ENCODE data around the gene PSME3IP1.

The PSME3IP1 gene

DNA sequence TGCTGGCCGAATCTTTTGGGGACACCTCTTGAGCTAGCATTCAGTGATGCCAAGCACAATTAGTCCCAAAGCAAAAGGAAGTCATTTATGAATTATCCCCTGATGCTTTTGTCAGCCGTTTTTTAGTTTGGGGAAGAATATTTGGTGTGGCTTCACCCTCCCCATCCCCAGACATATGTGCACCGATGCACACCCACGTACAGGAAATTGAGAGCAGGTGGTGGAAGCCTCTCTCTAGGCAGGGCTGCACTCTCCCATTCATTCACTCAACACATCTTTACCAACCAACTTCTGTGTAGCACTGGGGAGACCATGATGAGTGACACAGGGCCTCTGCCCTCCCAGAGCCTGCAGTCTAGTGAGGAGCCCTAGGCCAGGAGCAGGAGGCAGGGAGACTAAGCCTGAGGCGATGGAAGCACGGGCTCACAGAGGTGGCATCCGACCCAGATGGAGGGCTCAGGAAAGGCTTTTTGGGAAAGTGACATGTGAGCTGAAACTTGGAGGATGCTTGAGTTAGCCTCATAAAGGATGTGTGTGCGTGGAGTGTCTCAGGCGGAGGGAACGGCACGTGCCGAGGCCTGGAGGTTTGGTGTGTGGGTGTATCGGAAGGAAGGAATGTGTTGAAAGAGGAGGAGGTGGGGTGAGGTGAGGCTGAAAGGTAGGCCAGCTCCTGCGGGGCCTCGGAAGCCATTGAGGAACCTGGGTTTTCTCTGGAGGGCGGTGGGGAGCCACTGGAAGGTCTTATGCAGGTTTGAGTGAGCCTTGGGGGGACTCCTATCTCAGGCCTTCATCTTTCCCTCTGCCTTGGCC, 43.8 kb downstream of the PSME3IP1 start:
- DNase-seq: no peak

DNA sequence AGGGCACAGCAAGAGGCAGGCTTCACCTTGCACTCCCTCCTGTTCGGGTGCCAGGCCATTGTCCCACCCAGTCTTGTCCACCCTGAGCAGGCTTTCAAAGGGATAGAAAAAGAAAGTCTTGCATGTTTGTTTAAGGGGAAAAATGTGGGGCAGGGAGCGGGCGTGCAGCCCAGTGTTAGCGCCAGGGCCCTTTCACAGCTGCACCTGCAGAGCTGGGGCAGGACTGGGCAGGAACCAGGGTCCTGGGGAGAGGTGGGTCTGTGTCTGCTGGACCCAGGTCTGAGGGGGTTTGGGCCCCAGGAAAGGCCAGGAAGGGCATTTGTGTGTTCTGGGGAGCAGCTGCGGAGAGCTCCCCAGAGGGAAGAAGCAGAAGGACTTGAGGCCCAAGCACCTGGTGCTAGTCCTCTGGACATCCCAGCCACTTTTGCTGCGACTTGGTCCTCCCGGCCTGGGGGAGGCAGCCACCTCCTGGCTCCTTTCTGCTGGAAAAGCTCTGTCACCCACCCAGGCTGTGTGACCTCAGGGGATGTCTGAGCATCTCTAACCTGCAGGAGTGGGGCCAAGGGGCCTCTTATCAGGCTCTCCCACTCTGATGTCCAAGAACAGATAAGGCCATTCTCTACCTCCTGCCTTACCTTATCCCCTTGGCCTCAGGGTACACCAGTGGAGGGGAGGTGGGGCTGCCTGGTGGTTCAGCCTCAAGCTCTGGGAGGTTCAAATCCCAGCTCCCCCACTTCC, 44.7 kb downstream of the PSME3IP1 start:
- DNase-seq: no peak

DNA sequence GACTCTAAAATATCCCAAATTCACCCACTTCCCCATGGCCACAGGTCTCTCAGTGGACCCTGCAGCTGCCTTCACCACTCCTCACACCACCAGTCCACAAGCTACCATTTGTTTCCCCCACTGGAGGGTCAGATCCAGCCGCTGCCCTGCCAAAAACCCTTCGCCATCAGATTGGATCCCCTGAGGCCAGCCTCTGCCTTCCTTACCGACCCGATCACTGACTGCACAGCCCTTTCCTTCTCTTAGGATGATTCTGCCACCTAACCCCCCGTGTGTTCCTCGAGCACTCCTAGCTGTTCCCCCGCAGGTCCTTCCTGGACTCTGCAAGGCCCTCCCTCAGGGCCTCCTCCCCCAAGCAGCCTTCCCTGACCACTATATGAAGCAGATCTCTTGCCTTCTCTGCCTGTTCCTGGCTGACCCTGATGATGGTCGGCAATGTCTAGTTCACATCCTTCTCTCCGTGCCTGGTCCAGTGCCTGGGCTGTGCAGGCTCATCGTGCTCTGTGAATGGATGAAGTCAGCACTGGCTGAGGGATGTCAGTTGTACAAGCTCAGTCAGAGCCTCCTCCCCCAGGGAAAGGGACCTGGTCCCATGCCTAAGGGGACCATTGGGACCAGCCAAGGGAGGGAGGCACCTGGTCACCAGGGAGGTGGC, 47.4 kb downstream of the PSME3IP1 start:
- no peak for DNase-seq

DNA sequence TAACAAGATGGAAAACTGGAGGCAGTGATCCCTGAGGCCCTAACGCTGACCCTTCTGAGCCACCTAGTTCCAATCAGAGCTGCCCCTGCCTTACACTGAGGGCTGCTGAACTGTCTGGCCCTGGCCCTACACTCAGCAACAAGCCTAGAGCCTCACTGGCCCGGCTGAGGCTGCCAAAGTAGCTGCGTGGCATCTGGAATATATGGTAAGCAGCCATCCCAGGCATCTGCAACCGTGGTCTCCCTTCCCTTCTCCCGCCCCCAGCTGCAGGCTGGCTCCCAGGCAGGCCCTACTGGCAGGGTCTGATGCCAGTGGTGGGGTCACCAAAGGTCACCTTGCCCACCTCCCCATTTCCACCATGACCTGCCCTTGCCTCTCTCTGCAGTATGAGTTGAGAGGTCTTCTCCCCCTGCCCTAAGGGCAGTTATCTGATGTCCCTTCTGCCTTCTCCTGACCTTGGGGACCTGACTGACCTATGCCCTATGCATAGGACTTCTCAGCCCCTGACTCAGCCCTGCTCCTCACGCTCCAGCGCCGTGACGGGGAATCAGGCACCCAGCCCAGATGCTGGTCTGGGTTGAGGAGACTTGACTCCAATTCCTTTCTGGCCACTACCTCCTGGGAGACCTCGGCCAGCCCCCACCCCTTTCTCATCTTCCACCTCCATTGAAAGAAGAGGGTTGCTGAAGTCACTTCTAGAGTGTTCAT, 48.1 kb downstream of the PSME3IP1 start:
- DNase-seq: no peak

DNA sequence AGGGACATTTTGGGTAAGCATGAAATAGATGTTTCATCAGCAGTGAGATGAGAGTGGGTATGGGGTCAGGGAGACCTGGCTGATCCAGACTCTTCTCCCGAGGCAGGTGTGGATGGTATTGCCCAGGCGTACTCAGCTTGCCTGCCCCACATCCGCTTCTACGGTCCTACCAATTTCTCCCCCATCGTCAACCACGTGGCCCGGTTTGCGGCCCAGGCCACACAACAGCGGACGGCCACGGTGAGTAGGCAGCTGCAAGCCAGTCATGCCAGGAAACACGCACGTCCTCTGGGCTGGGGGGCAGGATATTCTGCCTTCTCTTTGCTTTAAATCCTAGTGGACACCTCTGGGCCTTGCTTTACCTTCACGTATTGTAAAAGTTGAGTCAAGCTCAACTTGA, 48.8 kb downstream of the PSME3IP1 start:
- DNase-seq: no peak

DNA sequence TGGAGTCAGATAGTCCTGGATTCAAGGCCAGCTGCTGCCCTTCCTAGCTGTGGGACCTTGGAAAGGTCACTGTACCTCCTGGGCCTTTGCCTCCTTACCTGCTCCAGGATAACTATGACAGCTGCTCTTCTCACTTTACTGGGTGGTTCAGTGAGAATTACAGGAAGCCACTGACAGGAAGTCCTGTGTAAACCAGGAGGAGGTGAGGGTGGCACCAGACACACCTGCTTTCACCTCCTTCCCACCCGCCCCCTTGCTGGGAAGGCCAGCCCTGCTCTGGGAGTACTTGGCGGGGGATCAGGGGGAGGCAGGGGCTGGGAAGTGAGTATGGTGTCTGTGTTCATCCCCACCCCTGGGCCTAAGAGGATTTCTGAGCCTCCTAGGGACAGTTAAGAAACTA, 50.9 kb downstream of the PSME3IP1 start:
- DNase-seq: no peak

DNA sequence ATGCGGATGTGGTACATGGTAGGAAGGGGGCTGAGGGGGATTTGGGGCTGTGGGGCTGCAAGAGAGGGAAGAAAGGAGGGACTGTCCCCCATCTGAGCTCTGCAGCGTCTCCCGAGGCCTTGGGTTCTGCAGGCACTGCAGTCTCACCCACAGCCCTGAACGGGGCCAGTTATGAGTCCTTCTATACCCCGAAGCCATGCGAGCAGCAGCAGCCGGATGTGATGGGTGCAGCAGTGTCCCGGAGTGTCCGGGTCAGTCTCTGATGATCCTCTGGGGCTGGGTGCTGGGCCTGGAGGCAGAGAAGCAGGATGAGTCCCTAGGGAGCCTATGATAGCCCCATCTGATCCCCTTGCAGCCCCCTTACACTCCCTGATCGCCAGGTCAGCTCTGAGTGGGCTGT, 52.0 kb downstream of the PSME3IP1 start:
- no peak for DNase-seq

DNA sequence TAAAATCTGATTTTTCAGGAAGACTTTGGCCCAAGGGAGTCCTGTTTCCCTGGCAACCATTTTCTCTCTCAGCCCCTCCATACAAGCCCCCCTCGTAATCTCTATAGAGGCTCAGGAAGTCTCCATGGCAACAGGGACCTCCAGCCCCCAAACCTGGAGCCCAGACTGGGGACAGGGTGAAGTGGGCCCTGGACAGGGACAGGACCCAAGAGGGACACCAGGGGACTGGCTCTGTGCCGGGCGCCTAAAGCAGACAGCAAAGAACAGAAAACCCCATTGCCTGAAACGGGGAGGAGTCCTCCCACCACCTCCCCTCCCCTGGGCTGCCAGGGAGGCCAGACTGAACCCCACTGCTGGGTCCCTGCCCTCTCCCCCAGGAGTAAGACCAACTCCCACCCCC, 52.8 kb downstream of the PSME3IP1 start:
- no peak for DNase-seq

DNA sequence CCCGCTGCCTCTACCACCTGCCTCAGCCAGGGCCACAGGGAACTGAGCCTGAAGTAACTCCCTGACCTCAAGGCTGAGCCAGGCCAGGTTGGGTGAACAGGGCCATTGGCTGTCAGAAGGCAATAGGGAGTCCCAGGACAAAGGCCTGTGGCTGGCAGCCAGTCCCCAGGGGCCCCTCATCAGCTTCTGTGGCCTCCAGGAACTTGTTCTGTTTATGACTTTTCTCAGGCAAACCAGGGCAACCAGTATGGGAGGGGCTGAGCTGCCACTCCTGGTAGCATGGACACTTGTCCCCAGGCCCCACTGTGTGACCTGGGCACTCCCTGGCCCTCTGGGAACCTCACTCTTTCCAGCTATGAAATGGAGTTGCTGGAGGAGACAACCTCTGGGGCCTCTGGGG, 53.4 kb downstream of the PSME3IP1 start:
- no peak for DNase-seq

DNA sequence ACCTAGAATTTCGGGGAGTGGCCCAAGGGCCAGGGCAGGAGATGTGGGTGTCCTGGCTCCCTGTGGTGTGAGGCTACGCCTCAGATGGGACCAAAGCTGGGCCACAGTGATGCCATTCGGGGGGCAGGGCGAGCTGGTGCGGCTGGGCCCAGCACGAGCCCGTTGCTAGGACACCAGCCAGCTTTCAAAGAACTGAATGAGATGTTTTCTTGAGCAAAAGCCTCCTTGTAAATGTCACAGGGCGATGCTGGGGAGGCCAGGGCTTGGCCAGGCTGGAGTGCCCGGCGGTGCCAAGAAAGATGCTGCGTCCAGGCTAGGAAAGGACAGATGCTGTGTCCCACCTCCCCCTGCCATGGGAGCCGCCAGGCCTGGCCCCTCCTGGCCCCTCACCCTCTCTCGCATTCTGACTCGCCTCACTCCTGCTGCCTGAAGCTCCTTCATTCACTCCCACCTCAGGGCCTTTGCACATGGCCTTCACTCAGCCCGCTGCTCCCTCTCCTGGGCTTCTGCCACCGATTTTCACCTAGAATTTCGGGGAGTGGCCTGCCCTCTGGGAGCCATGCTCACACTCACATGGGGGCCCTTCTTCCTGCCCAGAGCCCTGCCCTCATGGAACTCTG, 54.4 kb downstream of the PSME3IP1 start:
- DNase-seq: no peak

DNA sequence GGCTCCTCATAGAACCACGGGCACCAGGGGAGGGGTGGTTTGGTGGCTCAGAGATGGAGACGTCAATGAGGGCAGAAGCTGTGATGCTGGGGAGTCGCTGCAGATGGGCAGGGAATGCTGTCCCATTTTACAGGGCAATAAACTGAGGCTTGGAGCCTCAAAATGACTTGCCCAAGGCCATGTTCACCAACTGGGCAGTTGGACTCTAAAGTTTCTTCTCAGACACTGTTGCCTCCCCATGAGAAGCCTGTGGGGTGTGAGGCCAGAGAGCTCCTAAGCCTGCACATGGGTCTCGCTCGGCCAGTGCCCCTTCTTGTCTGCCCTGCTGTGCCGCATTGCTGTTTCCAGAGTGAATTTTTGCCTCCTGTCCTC, 54.9 kb downstream of the PSME3IP1 start:
- no peak for DNase-seq

DNA sequence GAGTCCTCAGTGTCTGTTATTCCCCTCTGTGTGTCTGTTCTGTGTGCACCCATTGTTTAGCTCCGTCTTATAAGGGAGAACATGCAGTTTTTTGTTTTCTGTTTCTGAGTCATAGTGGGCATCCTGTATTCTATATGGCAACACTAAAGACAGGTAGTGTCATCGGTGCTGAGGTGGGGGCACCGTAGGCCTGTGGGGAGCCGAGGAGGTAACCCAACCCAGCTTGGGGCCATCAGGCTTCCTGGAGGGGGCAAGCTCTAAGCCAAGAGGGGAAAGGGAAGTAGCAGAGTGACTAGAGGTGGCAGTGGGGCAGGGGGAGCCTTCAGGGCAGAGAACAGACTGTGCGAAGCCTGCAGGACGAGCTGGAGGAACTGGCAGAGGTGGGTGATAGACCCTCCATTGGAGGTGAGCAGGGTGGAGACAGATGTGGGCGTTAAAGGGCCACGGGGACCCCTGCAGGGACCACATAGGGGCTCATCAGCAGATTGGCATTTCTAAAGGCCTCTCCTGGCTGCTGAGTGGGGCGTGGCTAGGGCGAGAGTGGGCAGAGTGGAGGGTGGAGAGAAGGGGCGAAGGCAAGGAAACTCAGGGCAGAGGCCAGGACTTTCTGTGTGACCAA, 57.0 kb downstream of the PSME3IP1 start:
- DNase-seq: no peak

DNA sequence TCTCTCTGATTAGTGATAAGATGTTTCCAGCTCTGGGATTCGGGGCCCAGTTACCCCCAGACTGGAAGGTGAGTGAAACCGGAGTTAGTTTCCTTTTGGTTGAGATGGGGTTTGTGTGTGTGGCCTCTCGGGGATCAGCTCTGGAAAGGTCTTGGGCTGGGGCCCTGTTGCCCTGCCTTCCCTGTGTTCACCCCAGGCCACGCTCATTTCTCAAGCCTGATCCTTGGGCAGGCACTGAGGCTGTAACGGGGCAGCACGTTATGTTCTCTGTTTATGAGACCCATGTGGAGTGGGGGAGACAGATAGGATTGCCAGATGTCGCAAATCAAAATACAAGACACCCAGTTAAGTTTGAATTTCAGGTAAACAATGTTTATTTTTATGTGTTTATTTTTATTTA, 58.0 kb downstream of the PSME3IP1 start:
- DNase-seq: no peak

DNA sequence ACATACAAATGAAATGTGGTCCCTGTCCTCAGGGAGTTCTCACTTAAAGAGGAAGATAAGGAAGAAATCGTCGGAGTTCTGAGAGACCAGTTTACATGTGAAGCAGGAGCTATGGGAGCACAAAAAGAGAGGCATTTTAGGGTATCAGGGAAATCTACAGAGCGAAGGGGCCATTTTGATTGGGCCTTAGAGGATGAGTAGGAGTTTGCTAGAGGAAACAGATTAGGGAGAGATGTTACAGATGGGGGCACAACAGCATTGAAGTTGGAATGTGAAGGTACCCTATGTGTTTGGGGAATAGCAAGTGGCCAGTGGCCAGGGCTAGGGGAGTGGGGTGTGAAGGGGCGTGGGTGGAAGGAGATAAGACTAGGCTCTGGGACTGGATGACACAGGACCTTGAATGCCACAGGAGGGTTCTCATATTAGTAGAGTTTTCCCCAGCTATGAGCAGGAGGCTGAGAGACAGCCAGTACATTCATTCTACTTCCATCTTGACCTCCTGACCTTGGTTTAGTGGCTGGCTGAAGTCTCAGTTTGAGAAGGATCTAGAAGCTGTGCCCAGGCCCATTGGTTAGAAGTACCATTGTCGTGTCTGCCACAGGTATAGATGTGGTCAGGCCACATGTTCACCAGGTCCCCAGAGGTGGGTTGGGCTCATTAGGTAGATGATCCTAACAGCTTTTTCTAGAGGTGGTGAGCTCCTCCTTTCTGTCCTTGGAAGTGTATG, 58.6 kb downstream of the PSME3IP1 start:
- no peak for DNase-seq

DNA sequence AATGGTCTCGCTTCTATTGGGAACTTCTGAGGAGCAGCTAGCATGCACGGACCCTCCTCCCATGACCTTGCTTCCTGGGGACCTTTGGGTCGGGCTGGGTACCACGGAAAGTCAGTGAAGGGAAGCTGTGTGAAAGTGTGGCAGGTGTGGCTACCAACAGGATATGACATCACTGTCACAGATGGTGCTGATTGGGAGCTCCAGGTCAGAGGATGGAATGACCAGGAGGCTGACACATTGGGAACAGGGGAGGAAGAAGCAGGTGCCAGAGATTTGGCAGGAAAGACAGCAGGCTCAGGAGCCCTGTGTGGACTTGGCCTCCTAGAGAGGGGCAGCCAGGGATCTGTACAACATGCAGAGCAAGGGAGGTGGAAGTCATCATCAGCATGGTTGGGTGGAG, 59.4 kb downstream of the PSME3IP1 start:
- DNase-seq: no peak

DNA sequence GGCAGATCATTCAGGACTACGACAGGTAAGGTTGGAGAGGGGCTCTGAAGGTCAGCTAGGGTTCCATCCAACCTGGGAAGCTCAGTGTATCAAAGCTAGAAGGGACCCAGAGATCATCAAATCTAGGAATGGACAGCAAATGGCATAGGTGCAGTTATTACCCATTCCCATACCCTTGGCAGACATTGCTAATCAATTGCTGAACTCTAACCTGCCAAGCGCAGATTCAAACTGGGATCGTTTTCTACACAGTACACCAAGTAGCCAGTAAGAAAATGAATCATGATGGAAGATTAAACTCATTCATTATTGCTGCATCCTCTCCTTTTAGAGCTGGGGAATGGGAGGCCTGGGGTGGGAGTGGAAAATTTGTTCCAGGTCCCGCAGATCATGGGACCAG, 59.9 kb downstream of the PSME3IP1 start:
- DNase-seq: no peak

DNA sequence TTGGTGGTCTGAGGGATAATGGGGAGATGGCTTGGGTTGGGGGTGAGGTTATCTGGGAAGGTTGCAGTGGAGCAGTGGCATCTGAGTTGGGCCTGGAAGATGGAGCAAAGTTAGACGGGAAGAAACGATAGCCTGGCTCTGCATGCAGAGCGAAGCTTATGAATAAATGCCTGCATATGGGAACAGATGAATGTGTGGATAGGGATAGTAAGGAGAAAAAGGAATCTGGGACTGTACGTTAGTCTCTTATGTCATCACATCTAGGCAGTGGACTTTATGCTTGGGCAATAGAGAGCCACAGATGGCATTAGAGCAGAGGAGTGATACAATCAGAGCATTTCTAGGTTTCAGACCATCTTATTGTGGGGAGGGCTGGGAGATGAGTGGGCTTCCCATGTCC, 60.5 kb downstream of the PSME3IP1 start:
- no peak for DNase-seq

DNA sequence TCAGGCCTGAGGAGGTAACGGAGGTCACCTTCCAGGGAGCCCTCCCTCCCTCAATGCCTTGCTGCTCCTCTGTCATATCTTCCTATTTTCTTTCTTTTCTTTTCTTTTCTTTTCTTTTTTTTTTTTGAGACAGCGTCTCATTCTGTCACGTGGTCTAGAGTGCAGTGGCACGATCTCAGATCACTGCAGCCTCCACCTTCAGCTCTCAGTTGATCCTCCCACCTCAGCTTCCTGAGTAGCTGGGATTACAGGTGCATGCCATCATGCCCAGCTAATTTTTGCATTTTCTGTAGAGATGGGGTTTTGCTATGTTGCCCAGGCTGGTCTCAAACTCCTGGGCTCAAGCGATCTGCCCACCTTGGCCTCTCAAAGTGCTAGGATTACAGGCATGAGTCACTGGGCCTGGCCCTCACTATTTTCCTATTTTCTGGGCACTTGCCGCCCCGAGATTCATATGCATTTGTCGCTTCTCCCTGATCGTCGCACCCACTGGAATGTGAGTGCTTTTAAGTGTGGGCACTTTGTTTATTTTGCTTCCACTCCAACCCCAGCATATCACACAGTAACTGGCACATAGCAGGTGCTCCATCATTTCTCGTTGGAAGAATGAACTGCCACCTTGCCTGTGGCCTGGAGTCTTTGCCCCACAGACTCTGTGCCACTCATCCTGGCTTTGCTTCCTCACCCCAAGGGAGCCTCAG, 61.7 kb downstream of the PSME3IP1 start:
- DNase-seq: no peak

DNA sequence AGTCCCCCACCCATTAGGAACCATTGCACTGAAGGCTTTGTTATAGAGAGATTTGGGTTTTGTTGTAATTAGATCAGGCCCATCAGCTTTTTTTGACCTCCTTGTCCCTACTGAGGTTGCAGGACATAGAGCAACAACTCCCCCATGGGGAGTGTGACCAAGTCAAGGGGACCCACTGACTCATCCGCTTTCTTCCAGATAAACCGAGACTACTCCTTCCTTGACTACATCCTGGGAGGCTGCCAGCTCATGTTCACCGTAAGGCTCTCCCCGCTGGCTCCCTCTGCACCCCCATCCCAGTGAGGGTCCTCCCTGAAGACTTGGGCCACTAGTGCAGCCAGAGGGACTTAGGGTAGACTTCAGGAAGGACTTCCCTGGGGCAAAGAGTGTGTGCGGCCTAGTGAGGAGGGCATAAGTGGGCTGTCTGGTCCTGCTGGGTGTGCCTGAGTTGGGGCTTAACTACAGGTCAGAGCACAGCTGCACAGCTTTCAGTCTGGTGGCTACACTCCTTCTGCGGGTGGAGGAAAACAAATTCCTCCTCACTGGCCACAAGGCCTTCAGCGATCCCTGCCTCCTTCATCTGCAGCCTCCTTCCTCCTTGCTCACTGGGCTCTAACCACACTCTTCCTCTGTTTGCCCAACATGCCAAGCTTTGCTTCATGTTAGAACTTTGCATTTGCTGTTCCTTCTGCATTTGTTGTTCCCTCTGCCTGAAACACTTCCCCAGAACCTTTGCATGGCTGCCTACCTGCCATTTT, 62.4 kb downstream of the PSME3IP1 start:
- no peak for DNase-seq

DNA sequence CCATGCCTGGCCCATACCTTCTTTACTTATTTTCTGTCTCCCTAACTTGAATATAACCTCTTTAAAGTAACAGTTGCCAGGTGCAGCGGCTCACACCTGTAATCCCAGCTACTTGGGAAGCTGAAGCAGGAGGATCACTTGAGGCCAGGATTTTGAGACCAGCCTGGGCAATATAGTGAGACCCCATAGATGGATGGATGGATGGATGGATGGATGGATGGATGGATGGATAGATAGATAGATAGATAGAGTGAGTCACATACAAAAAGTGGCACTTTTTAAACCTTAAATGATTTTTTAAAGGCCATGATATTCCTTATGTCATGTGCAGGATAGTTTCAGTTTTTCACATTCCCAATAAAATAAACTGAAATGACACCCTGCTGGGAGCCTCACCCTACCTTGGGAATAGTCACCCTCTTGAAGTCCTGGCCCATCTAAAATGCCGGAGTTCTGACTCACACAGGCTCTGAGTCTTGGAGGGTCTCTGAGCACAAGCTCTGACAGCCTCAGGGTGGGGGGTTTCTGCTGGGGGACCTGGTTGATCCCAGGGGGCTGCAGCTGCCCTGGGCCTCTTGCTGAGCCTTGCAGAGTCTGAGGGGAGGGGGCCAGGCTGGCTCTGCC, 67.3 kb downstream of the PSME3IP1 start:
- no peak for DNase-seq
